OCI-LY3 (cell line): ENCODE measurements around the gene RRAGD.

Source experiments
- H2AFZ ChIP-seq: fragments of 200-600, 300-600 bp; shearing (Covaris generic); 2 replicates; pipeline ENCODE4 v1.6.0; 2014; ENCODE audit warnings: antibody characterized with exemption, low read depth, low read length
- H3K27ac ChIP-seq: fragments of 200-600, 300-600 bp; sonication (generic); 2 replicates; pipeline ENCODE4 v1.5.1; 2014; ENCODE audit warnings: mild to moderate bottlenecking, low read length, moderate library complexity, mixed read lengths
- H3K27me3 ChIP-seq: fragments of 200-600, 300-600 bp; sonication (generic); 2 replicates; pipeline ENCODE4 v1.6.1; 2014; ENCODE audit warnings: low read depth, low read length, mixed read lengths
- H3K36me3 ChIP-seq: fragments of 200-600, 300-600 bp; sonication (generic); replicated peaks from 2 replicates; pipeline ENCODE3; 2014; ENCODE audit warnings: low read depth, low read length, mixed read lengths
- H3K4me1 ChIP-seq: fragments of 300-600, 200-600 bp; sonication (generic); 2 replicates; pipeline ENCODE4 v1.6.1; 2014; ENCODE audit warnings: low read length, mixed read lengths
- H3K4me2 ChIP-seq: fragments of 200-600, 300-600 bp; sonication (generic); 2 replicates; pipeline ENCODE4 v1.6.1; 2014; ENCODE audit warnings: low read length, mixed read lengths
- H3K4me3 ChIP-seq: fragments of 300-600, 200-600 bp; sonication (generic); 2 replicates; pipeline ENCODE4 v1.5.1; 2014; ENCODE audit warnings: antibody characterized with exemption, mild to moderate bottlenecking, low read length, moderate library complexity
- H3K79me2 ChIP-seq: fragments of 300-600, 200-600 bp; shearing (Covaris generic); 2 replicates; pipeline ENCODE4 v1.6.1; 2014; ENCODE audit warnings: mild to moderate bottlenecking, low read length, mixed read lengths
- H3K9ac ChIP-seq: fragments of 300-600, 200-600 bp; shearing (Covaris generic); 2 replicates; pipeline ENCODE4 v1.6.0; 2014; ENCODE audit warnings: mild to moderate bottlenecking, low read length, moderate library complexity
- H3K9me3 ChIP-seq: fragments of 200-600, 300-600 bp; shearing (Covaris generic); 2 replicates; pipeline ENCODE4 v1.6.1; 2014; ENCODE audit warnings: low read length, mixed read lengths; ENCODE audit not compliant: insufficient read depth
- H4K20me1 ChIP-seq: fragments of 200-600, 300-600 bp; sonication (generic); 2 replicates; pipeline ENCODE4 v1.6.1; 2016; ENCODE audit warnings: low read length, mixed read lengths; ENCODE audit not compliant: insufficient read depth
- CTCF ChIP-seq: fragments of 200-600, 300-600 bp; sonication (generic); IDR thresholded peaks from 2 replicates; pipeline ENCODE4 v1.5.1; 2014; ENCODE audit warnings: antibody characterized with exemption, low read length, low read depth
- EZH2phosphoT487 ChIP-seq: fragments of 200-600 bp; shearing (Covaris generic); IDR thresholded peaks from 2 replicates; pipeline ENCODE4 v1.6.1; 2018; ENCODE audit warnings: antibody characterized with exemption, mixed run types, low read depth

Gene RRAGD

GRCh38 chr6:89371849-89372505 lies 40.1 kb downstream of the RRAGD start:
- H4K20me1 ChIP-seq = no peaks in the 10 kb centered on the region
- H3K4me2 ChIP-seq = peak overlapping the region; percentile 78
- no peak overlapping the region for H3K27ac ChIP-seq
- peak overlapping the region; percentile 71; the same call in 1 of the 2 replicates for H2AFZ ChIP-seq
- no peaks in the 10 kb centered on the region for H3K9me3 ChIP-seq
- no peaks in the 10 kb centered on the region for H3K79me2 ChIP-seq
- H3K4me3 ChIP-seq = peak overlapping the region; percentile 46
- TF ChIP-seq EZH2phosphoT487 (no peak), CTCF (peak; percentile 90)
- no peaks in the 10 kb centered on the region for H3K27me3 ChIP-seq
- H3K36me3 ChIP-seq = no peaks in the 10 kb centered on the region
- H3K4me1 ChIP-seq = peaks cover 26% of the 10 kb centered on the region
- H3K9ac ChIP-seq = peak overlapping the region; percentile 28; the same call in 1 of the 2 replicates

- Histone ChIP-seq H3K9me3 (no peaks in the 10 kb centered on the region), H3K4me3 (no peak overlapping the region), H4K20me1 (no peaks in the 10 kb centered on the region), H3K36me3 (no peaks in the 10 kb centered on the region), H3K27ac (no peak overlapping the region), H3K79me2 (no peaks in the 10 kb centered on the region), H3K4me1 (peaks cover 17% of the 10 kb centered on the region), H2AFZ (no peak overlapping the region), H3K4me2 (no peak overlapping the region), H3K9ac (no peak overlapping the region), H3K27me3 (no peaks in the 10 kb centered on the region)
- TF ChIP-seq EZH2phosphoT487 = no peak
- TF ChIP-seq CTCF = peak; percentile 32; the same call in 1 of the 2 replicates
Measured at GRCh38 chr6:89368999-89369398, 43.1 kb downstream of the RRAGD start.

- peaks cover 17% of the 10 kb centered on the region for H3K4me1 ChIP-seq
- no peaks in the 10 kb centered on the region for H3K27me3 ChIP-seq
- H3K79me2 ChIP-seq = no peaks in the 10 kb centered on the region
- H3K4me3 ChIP-seq = 0 out of 2 replicates have a peak overlapping the region, but pooled peaks have one; percentile 37
- no peak overlapping the region for H3K9ac ChIP-seq
- H2AFZ ChIP-seq = no peak overlapping the region
- no peaks in the 10 kb centered on the region for H3K36me3 ChIP-seq
- no peaks in the 10 kb centered on the region for H4K20me1 ChIP-seq
- peak; percentile 78 for TF ChIP-seq CTCF
- no peak for TF ChIP-seq EZH2phosphoT487
- no peak overlapping the region for H3K27ac ChIP-seq
- H3K9me3 ChIP-seq = no peaks in the 10 kb centered on the region
- H3K4me2 ChIP-seq = peak overlapping the region; percentile 55
Measured at GRCh38 chr6:89368107-89368506, 44.0 kb downstream of the RRAGD start.

GRCh38 chr6:89364586-89364985 lies 47.5 kb downstream of the RRAGD start:
- no peaks in the 10 kb centered on the region for H3K27me3 ChIP-seq
- H3K4me2 ChIP-seq = no peak overlapping the region
- peaks cover 13% of the 10 kb centered on the region for H3K4me1 ChIP-seq
- H3K36me3 ChIP-seq = no peaks in the 10 kb centered on the region
- H2AFZ ChIP-seq = no peak overlapping the region
- TF ChIP-seq CTCF = no peak
- no peaks in the 10 kb centered on the region for H3K79me2 ChIP-seq
- no peaks in the 10 kb centered on the region for H3K9me3 ChIP-seq
- no peak overlapping the region for H3K9ac ChIP-seq
- H3K27ac ChIP-seq = no peak overlapping the region
- H4K20me1 ChIP-seq = no peaks in the 10 kb centered on the region
- no peak overlapping the region for H3K4me3 ChIP-seq
